T follicular helper cell (primary cell): ENCODE measurements around the gene NDUFA8.
"Not testable (repeated sequence)": the region's sequence is repeated elsewhere in the genome, so short reads cannot be mapped to it uniquely, and the experiment has no call there.

Experiments used
- DNase-seq: peaks from one replicate; pipeline ENCODE4 v3.0.0-alpha.2; 2020; ENCODE audit warnings: low read depth

The NDUFA8 gene

GRCh38 chr9:122120316-122121071 is 39.1 kb downstream of the NDUFA8 start:
- DNase-seq, result no peak

GRCh38 chr9:122119721-122120120 is 39.9 kb downstream of the NDUFA8 start:
- DNase-seq, result no peak

- DNase-seq, result no peak
These were observed 40.4 kb downstream of the NDUFA8 start for GRCh38 chr9:122119166-122119521.

GRCh38 chr9:122118343-122119165 is 41.0 kb downstream of the NDUFA8 start:
- DNase-seq, result no peak

GRCh38 chr9:122117241-122117640 is 42.3 kb downstream of the NDUFA8 start:
- DNase-seq, result not testable (repeated sequence)

GRCh38 chr9:122116448-122117173 is 43.0 kb downstream of the NDUFA8 start:
- no peak for DNase-seq

GRCh38 chr9:122116040-122116439 is 43.5 kb downstream of the NDUFA8 start:
- no peak for DNase-seq

GRCh38 chr9:122115176-122116035 is 44.2 kb downstream of the NDUFA8 start:
- DNase-seq, result no peak

- no peak for DNase-seq
These were observed 46.0 kb downstream of the NDUFA8 start for GRCh38 chr9:122113574-122113973.

- no peak for DNase-seq
These were observed 47.3 kb downstream of the NDUFA8 start for GRCh38 chr9:122112238-122112637.

- no peak for DNase-seq
These were observed 48.0 kb downstream of the NDUFA8 start for GRCh38 chr9:122111413-122112085.

GRCh38 chr9:122110100-122110833 is 49.3 kb downstream of the NDUFA8 start:
- DNase-seq, result no peak

- DNase-seq, result no peak
These were observed 50.4 kb downstream of the NDUFA8 start for GRCh38 chr9:122109035-122109813.

GRCh38 chr9:122107291-122107805 is 52.2 kb downstream of the NDUFA8 start:
- DNase-seq, result no peak

GRCh38 chr9:122106576-122106975 is 53.0 kb downstream of the NDUFA8 start:
- DNase-seq, result no peak

- DNase-seq, result no peak
These were observed 55.6 kb downstream of the NDUFA8 start for GRCh38 chr9:122103985-122104384.

GRCh38 chr9:122102156-122102555 is 57.4 kb downstream of the NDUFA8 start:
- no peak for DNase-seq

- DNase-seq, result no peak
These were observed 58.8 kb downstream of the NDUFA8 start for GRCh38 chr9:122100756-122101155.

GRCh38 chr9:122099271-122099869 is 60.2 kb downstream of the NDUFA8 start:
- DNase-seq, result peak; percentile 71
